ENCODE results near the gene SIAH2. TPM values are rescaled to one million over a fixed set of nuclear protein-coding genes. Genes with fewer than 3 reads are reported as not detected.

The SIAH2 gene
- total RNA-seq, 1 donor from 2014 or later: 18.2 TPM

DNA sequence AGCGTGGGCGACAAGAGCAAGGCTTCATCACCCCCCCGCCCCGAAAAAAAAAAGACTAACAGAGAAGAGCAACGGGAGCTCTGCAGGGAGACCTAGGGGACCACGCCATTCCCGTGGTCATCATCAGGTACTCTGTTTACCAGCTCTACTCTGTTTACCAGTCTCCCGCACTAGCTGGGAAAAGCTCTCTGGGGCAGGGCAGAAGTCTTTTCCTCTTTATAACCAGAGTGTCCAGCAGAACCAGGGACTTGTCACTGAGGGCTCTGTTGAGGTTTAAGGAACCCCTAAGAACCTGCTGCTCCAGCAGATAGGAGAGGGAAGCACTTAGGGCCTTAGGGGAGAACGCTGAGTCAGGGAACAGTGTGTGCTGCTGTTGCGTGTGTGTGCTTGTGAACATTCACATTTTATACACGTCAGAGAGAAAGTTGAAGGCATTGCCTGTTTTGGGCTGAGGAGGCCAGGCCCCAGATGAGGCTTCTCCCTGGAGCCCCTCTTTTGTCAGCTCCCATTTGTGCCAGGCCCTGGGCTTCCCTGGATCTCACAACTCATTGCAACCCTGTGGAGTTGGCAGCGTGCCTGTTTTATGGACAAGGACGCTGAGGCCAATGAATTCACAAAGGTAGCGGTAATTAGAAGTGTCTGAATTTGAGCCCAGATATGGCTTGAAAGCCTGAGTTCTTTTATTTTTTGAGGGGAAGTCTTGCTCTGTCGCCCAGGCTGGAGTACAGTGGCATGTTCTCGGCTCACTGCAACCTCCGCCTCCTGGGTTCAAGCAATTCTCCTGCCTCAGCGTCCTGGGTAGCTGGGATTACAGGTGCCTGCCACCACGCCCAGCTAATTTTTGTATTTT, 35.1 kb downstream of the SIAH2 start:
- no peaks in the 10 kb centered on the region for H3K27me3 Mint-ChIP-seq
- no peak for DNase-seq (ENCODE audit: extremely low spot score, unreplicated experiment)
- no peaks in the 10 kb centered on the region for H3K36me3 Mint-ChIP-seq
- TF ChIP-seq CTCF (conservative IDR thresholded peaks at IDR 0.05): no peak
- no peak overlapping the region for H3K27ac Mint-ChIP-seq
- H3K4me3 Mint-ChIP-seq: no peak overlapping the region
- no peaks in the 10 kb centered on the region for H3K9me3 Mint-ChIP-seq
- no peaks in the 10 kb centered on the region for H3K4me1 Mint-ChIP-seq (ENCODE audit: unreplicated experiment)

GRCh38 chr3:150725548-150725947, 37.4 kb downstream of the SIAH2 start:
- peaks cover 5% of the 10 kb centered on the region for H3K4me1 Mint-ChIP-seq (ENCODE audit: unreplicated experiment)
- H3K9me3 Mint-ChIP-seq: no peaks in the 10 kb centered on the region
- DNase-seq (ENCODE audit: extremely low spot score, unreplicated experiment): no peak

DNA sequence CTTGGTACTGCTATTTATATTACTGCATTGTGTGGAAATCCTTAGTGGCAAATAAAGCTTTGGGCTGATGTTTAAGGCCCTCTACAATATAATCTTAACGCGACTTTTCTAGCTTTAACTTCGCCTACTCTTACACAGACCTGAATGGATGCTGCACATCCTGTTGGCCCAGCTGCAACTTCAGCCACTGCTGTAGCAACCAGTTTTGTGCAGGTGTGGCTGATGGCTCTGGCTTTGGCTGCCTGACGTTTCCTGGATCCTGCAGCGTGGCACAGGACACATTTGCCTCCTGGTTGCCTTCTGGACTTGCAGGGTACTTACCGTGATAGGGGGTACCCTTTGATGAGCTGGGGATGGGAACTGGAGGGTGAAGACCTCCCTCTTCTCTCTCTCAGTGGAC, 39.0 kb downstream of the SIAH2 start:
- no peak for TF ChIP-seq CTCF (conservative IDR thresholded peaks at IDR 0.05)
- Mint-ChIP-seq H3K36me3 (no peaks in the 10 kb centered on the region), H3K9me3 (no peaks in the 10 kb centered on the region), H3K4me3 (no peak overlapping the region), H3K4me1 (ENCODE audit: unreplicated experiment) (peaks cover 5% of the 10 kb centered on the region), H3K27me3 (no peaks in the 10 kb centered on the region), H3K27ac (peak overlapping the region; percentile 82)
- no peak for DNase-seq (ENCODE audit: extremely low spot score, unreplicated experiment)

More at GRCh38 chr3:150725548-150725947, 37.4 kb downstream of the SIAH2 start:
- Mint-ChIP-seq H3K27ac (peak overlapping the region; percentile 91), H3K27me3 (no peaks in the 10 kb centered on the region), H3K36me3 (no peaks in the 10 kb centered on the region), H3K4me3 (no peak overlapping the region)
- no peak for TF ChIP-seq CTCF (conservative IDR thresholded peaks at IDR 0.05)

- Mint-ChIP-seq H3K36me3 (no peaks in the 10 kb centered on the region), H3K9me3 (no peaks in the 10 kb centered on the region), H3K4me3 (no peak overlapping the region), H3K4me1 (ENCODE audit: unreplicated experiment) (peaks cover 5% of the 10 kb centered on the region), H3K27me3 (no peaks in the 10 kb centered on the region), H3K27ac (no peak overlapping the region)
- no peak for TF ChIP-seq CTCF (conservative IDR thresholded peaks at IDR 0.05)
- no peak for DNase-seq (ENCODE audit: extremely low spot score, unreplicated experiment)
Measured at GRCh38 chr3:150722267-150722666, 40.7 kb downstream of the SIAH2 start.

DNA sequence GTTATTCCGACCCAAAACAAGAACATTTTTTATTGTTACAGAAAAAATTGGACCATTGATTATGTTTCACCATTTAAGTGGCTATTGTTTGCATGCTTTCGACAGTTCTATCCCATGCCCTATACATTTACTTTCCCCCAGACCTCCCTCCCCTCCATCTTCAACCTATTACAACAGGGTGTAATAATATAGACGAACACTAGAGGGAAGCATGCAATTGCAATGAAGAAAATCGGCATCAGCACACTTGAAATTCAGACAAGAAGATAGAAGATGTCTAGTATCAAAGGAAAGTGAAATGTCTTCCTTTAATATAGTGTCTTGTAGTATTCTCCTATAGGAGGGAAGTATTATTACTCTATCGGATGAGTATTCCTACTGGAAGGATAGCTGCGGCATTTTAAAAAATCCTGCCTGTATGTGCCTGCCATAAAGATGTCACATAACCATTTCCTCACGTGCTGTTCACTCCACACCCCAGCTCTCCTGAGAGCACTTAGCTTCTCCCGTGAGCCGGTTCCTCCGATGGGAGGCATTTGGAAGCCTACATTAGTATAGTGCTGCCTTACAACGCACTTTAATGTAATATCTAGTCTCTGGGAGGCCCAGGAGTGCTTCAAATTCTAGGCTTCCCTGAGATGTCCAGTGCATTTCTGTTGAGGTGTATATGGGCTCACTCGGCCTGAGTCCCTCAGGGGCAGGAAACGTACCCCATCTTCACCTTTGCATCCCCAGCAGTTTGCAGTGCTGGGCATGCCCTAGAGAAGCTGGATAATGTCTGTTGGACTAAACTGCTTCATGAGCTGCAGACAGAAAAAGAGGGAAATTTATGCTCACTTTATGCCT, 41.5 kb downstream of the SIAH2 start:
- Mint-ChIP-seq H3K27me3 (no peaks in the 10 kb centered on the region), H3K4me1 (ENCODE audit: unreplicated experiment) (peaks cover 5% of the 10 kb centered on the region), H3K27ac (no peak overlapping the region), H3K36me3 (no peaks in the 10 kb centered on the region), H3K9me3 (no peaks in the 10 kb centered on the region), H3K4me3 (no peak overlapping the region)
- DNase-seq (ENCODE audit: extremely low spot score, unreplicated experiment): no peak
- TF ChIP-seq CTCF (conservative IDR thresholded peaks at IDR 0.05): peak; percentile 89
